Measurements from ENCODE around the gene CDC42SE2. TPM values are rescaled to one million over a fixed set of nuclear protein-coding genes. Genes with fewer than 3 reads are reported as not detected.
"Not testable (repeated sequence)": the region's sequence is repeated elsewhere in the genome, so short reads cannot be mapped to it uniquely, and the experiment has no call there.

Gene CDC42SE2
- total RNA-seq, 2 experiments from 2014 or later, result 115 to 126 TPM

GRCh38 chr5:131378721-131379541 lies 115.1 kb downstream of the CDC42SE2 start:
- ChIA-PET CTCF (interaction anchor here (0.8 to 2.0 kb wide), 10 partner anchors 12 to 214 kb away, joined by 3 to 8 read pairs (median 4); partner anchors contain the start of genes CDC42SE2 and HINT1), POLR2A (interaction anchor here (1.0 to 9.2 kb wide), 10 partner anchors 14 to 215 kb away, joined by 3 to 158 read pairs (median 8); partner anchors contain the start of gene CDC42SE2)
- peak; percentile 5 for ATAC-seq
- H3K9me3 Mint-ChIP-seq (ENCODE audit: insufficient read depth), result no peaks in the 10 kb centered on the region
- peak overlapping the region; percentile 96 for H3K27ac Mint-ChIP-seq
- peaks cover 48% of the 10 kb centered on the region for H3K36me3 Mint-ChIP-seq (ENCODE audit: low read depth)
- H3K27me3 Mint-ChIP-seq (ENCODE audit: low read depth), result no peaks in the 10 kb centered on the region
- H3K4me1 Mint-ChIP-seq (ENCODE audit: low read depth), result peaks cover 83% of the 10 kb centered on the region
- DNase-seq, result no peak
- peak overlapping the region; percentile 34 for H3K4me3 Mint-ChIP-seq

GRCh38 chr5:131379723-131380122 lies 115.9 kb downstream of the CDC42SE2 start:
- Mint-ChIP-seq H3K36me3 (ENCODE audit: low read depth) (peaks cover 52% of the 10 kb centered on the region), H3K27ac (peak overlapping the region; percentile 96), H3K4me1 (ENCODE audit: low read depth) (peaks cover 85% of the 10 kb centered on the region), H3K4me3 (peak overlapping the region; percentile 57), H3K9me3 (ENCODE audit: insufficient read depth) (no peaks in the 10 kb centered on the region), H3K27me3 (ENCODE audit: low read depth) (no peaks in the 10 kb centered on the region)
- DNase-seq (peak; percentile 62), ATAC-seq (peak; percentile 59)
- ChIA-PET CTCF (interaction anchor here (0.9 to 1.2 kb wide), 5 partner anchors 28 to 214 kb away, joined by 3 to 6 read pairs (median 3); partner anchors contain the start of genes CDC42SE2 and HINT1), POLR2A (interaction anchor here (0.9 to 9.2 kb wide), 10 partner anchors 10 to 216 kb away, joined by 3 to 158 read pairs (median 8); partner anchors contain the start of gene CDC42SE2)

GRCh38 chr5:131380238-131380637 lies 116.4 kb downstream of the CDC42SE2 start:
- ATAC-seq; H3K27me3 Mint-ChIP-seq (ENCODE audit: low read depth); H3K9me3 Mint-ChIP-seq (ENCODE audit: insufficient read depth); DNase-seq: not testable (repeated sequence)
- H3K4me3 Mint-ChIP-seq, result peak overlapping the region; percentile 57
- H3K36me3 Mint-ChIP-seq (ENCODE audit: low read depth), result peaks cover 52% of the 10 kb centered on the region
- H3K4me1 Mint-ChIP-seq (ENCODE audit: low read depth), result peaks cover 81% of the 10 kb centered on the region
- POLR2A ChIA-PET, result interaction anchor here (0.9 to 9.2 kb wide), 8 partner anchors 10 to 216 kb away, joined by 4 to 158 read pairs (median 7); partner anchors contain the start of gene CDC42SE2
- CTCF ChIA-PET, result interaction anchor here (2.1 kb wide), 1 partner anchor 15 kb away, joined by 10 read pairs; no protein-coding TSS in a partner anchor
- peak overlapping the region; percentile 96 for H3K27ac Mint-ChIP-seq

GRCh38 chr5:131381021-131381420 lies 117.2 kb downstream of the CDC42SE2 start:
- H3K36me3 Mint-ChIP-seq (ENCODE audit: low read depth), result peaks cover 53% of the 10 kb centered on the region
- H3K27ac Mint-ChIP-seq, result peak overlapping the region; percentile 81
- H3K27me3 Mint-ChIP-seq (ENCODE audit: low read depth), result no peaks in the 10 kb centered on the region
- peak overlapping the region; percentile 34 for H3K4me3 Mint-ChIP-seq
- ChIA-PET CTCF (interaction anchor here (1.2 to 4.0 kb wide), 12 partner anchors 10 to 128 kb away, joined by 4 to 43 read pairs (median 13); partner anchors contain the start of gene CDC42SE2), POLR2A (interaction anchor here (1.0 to 9.2 kb wide), 12 partner anchors 15 to 217 kb away, joined by 3 to 158 read pairs (median 6); partner anchors contain the start of genes CDC42SE2 and HINT1)
- peaks cover 76% of the 10 kb centered on the region for H3K4me1 Mint-ChIP-seq (ENCODE audit: low read depth)
- no peak for DNase-seq
- no peaks in the 10 kb centered on the region for H3K9me3 Mint-ChIP-seq (ENCODE audit: insufficient read depth)
- ATAC-seq, result no peak

GRCh38 chr5:131381777-131382176 lies 117.9 kb downstream of the CDC42SE2 start:
- DNase-seq, result no peak
- H3K27me3 Mint-ChIP-seq (ENCODE audit: low read depth), result no peaks in the 10 kb centered on the region
- H3K36me3 Mint-ChIP-seq (ENCODE audit: low read depth), result peaks cover 54% of the 10 kb centered on the region
- H3K9me3 Mint-ChIP-seq (ENCODE audit: insufficient read depth), result no peaks in the 10 kb centered on the region
- H3K27ac Mint-ChIP-seq, result peak overlapping the region; percentile 81
- H3K4me1 Mint-ChIP-seq (ENCODE audit: low read depth), result peaks cover 76% of the 10 kb centered on the region
- CTCF ChIA-PET, result interaction anchor here (0.7 to 4.3 kb wide), 32 partner anchors 9 to 272 kb away, joined by 3 to 43 read pairs (median 6); partner anchors contain the start of genes CDC42SE2 and HINT1
- ATAC-seq, result peak; percentile 2
- POLR2A ChIA-PET, result interaction anchor here (0.8 to 9.2 kb wide), 22 partner anchors 8 to 218 kb away, joined by 3 to 158 read pairs (median 6); partner anchors contain the start of genes CDC42SE2 and HINT1
- H3K4me3 Mint-ChIP-seq, result peak overlapping the region; percentile 32

- H3K4me1 Mint-ChIP-seq (ENCODE audit: low read depth), result peaks cover 68% of the 10 kb centered on the region
- H3K36me3 Mint-ChIP-seq (ENCODE audit: low read depth), result peaks cover 58% of the 10 kb centered on the region
- ATAC-seq, result peak; percentile 77
- CTCF ChIA-PET, result interaction anchor here (0.7 to 4.3 kb wide), 35 partner anchors 9 to 269 kb away, joined by 3 to 43 read pairs (median 5); partner anchors contain the start of genes CDC42SE2 and HINT1
- H3K9me3 Mint-ChIP-seq (ENCODE audit: insufficient read depth), result no peaks in the 10 kb centered on the region
- H3K27ac Mint-ChIP-seq, result peak overlapping the region; percentile 81
- H3K27me3 Mint-ChIP-seq (ENCODE audit: low read depth), result no peaks in the 10 kb centered on the region
- H3K4me3 Mint-ChIP-seq, result peak overlapping the region; percentile 32
- DNase-seq, result peak; percentile 72
- POLR2A ChIA-PET, result interaction anchor here (0.8 to 9.2 kb wide), 22 partner anchors 8 to 219 kb away, joined by 3 to 158 read pairs (median 6); partner anchors contain the start of genes CDC42SE2 and HINT1
Measured at GRCh38 chr5:131382407-131383395, 118.8 kb downstream of the CDC42SE2 start.

- H3K36me3 Mint-ChIP-seq (ENCODE audit: low read depth), result peaks cover 61% of the 10 kb centered on the region
- peaks cover 57% of the 10 kb centered on the region for H3K4me1 Mint-ChIP-seq (ENCODE audit: low read depth)
- ChIA-PET POLR2A (interaction anchor here (1.0 to 9.2 kb wide), 5 partner anchors 103 to 219 kb away, joined by 3 to 158 read pairs (median 4); partner anchors contain the start of genes CDC42SE2 and HINT1), CTCF (interaction anchor here (0.8 to 4.3 kb wide), 8 partner anchors 11 to 119 kb away, joined by 3 to 33 read pairs (median 8); partner anchors contain the start of gene CDC42SE2)
- no peaks in the 10 kb centered on the region for H3K9me3 Mint-ChIP-seq (ENCODE audit: insufficient read depth)
- no peaks in the 10 kb centered on the region for H3K27me3 Mint-ChIP-seq (ENCODE audit: low read depth)
- H3K27ac Mint-ChIP-seq, result peak overlapping the region; percentile 74
- no peak for ATAC-seq
- H3K4me3 Mint-ChIP-seq, result peak overlapping the region; percentile 20
- DNase-seq, result no peak
Measured at GRCh38 chr5:131384173-131384572, 120.3 kb downstream of the CDC42SE2 start.

- H3K4me1 Mint-ChIP-seq (ENCODE audit: low read depth), result peaks cover 61% of the 10 kb centered on the region
- CTCF ChIA-PET, result interaction anchor here (1.1 to 4.3 kb wide), 10 partner anchors 9 to 120 kb away, joined by 3 to 33 read pairs (median 6); partner anchors contain the start of gene CDC42SE2
- H3K9me3 Mint-ChIP-seq (ENCODE audit: insufficient read depth), result no peaks in the 10 kb centered on the region
- H3K36me3 Mint-ChIP-seq (ENCODE audit: low read depth), result peaks cover 66% of the 10 kb centered on the region
- DNase-seq (no peak), ATAC-seq (no peak)
- POLR2A ChIA-PET, result interaction anchor here (1.0 to 9.2 kb wide), 5 partner anchors 104 to 219 kb away, joined by 3 to 158 read pairs (median 4); partner anchors contain the start of genes CDC42SE2 and HINT1
- peak overlapping the region; percentile 74 for H3K27ac Mint-ChIP-seq
- H3K4me3 Mint-ChIP-seq, result peak overlapping the region; percentile 20
- no peaks in the 10 kb centered on the region for H3K27me3 Mint-ChIP-seq (ENCODE audit: low read depth)
Measured at GRCh38 chr5:131384616-131385214, 120.9 kb downstream of the CDC42SE2 start.

GRCh38 chr5:131386124-131386523 lies 122.3 kb downstream of the CDC42SE2 start:
- Mint-ChIP-seq H3K4me3 (no peak overlapping the region), H3K27me3 (ENCODE audit: low read depth) (no peaks in the 10 kb centered on the region), H3K4me1 (ENCODE audit: low read depth) (peaks cover 61% of the 10 kb centered on the region), H3K27ac (no peak overlapping the region), H3K9me3 (ENCODE audit: insufficient read depth) (no peaks in the 10 kb centered on the region), H3K36me3 (ENCODE audit: low read depth) (peaks cover 74% of the 10 kb centered on the region)
- ChIA-PET POLR2A (interaction anchor here (9.2 kb wide), 1 partner anchor 121 kb away, joined by 158 read pairs; the partner anchor contains the start of gene CDC42SE2), CTCF (interaction anchor here (1.3 to 2.0 kb wide), 3 partner anchors 30 to 121 kb away, joined by 3 to 8 read pairs (median 4); partner anchors contain the start of gene CDC42SE2)
- DNase-seq (no peak), ATAC-seq (no peak)

GRCh38 chr5:131386779-131387178 lies 122.9 kb downstream of the CDC42SE2 start:
- ChIA-PET POLR2A (no interaction called here), CTCF (no interaction called here)
- peaks cover 56% of the 10 kb centered on the region for H3K4me1 Mint-ChIP-seq (ENCODE audit: low read depth)
- ATAC-seq (no peak), DNase-seq (no peak)
- H3K27me3 Mint-ChIP-seq (ENCODE audit: low read depth), result no peaks in the 10 kb centered on the region
- no peaks in the 10 kb centered on the region for H3K9me3 Mint-ChIP-seq (ENCODE audit: insufficient read depth)
- H3K4me3 Mint-ChIP-seq, result no peak overlapping the region
- H3K27ac Mint-ChIP-seq, result no peak overlapping the region
- H3K36me3 Mint-ChIP-seq (ENCODE audit: low read depth), result peaks cover 74% of the 10 kb centered on the region

Data from activated CD8-positive, alpha-beta T cell treated with anti-CD3 and anti-CD28 coated beads, Interleukin-2, amount 10 ng/mL, durations not matched to agents 7 days and 5 days (primary cell).